DOHH2 (cell line): ENCODE data around the gene SAMD1.
"Not testable (repeated sequence)": the region's sequence is repeated elsewhere in the genome, so short reads cannot be mapped to it uniquely, and the experiment has no call there.

Source experiments
- H3F3A ChIP-seq: fragments of 200-600 bp; sonication (generic), shearing (Covaris generic); 2 replicates; pipeline ENCODE4 v1.6.0; 2016; ENCODE audit warnings: antibody characterized with exemption, mild to moderate bottlenecking; ENCODE audit not compliant: control insufficient read depth, insufficient read depth
- H3K27ac ChIP-seq: fragments of 200-600 bp; sonication (generic); 2 replicates; pipeline ENCODE4 v1.5.1; 2014; ENCODE audit warnings: low read depth, mild to moderate bottlenecking, low read length, moderate library complexity
- H3K27me3 ChIP-seq: fragments of 200-600 bp; sonication (generic); 2 replicates; pipeline ENCODE4 v1.6.1; 2014; ENCODE audit warnings: mild to moderate bottlenecking, low read length, mixed read lengths; ENCODE audit not compliant: control insufficient read depth
- H3K36me3 ChIP-seq: fragments of 200-600 bp; sonication (generic); 2 replicates; pipeline ENCODE4 v1.6.1; 2014; ENCODE audit warnings: mild to moderate bottlenecking, low read length, moderate library complexity, mixed read lengths; ENCODE audit not compliant: control insufficient read depth
- H3K4me1 ChIP-seq: fragments of 200-600 bp; sonication (generic); 2 replicates; pipeline ENCODE4 v1.6.1; 2014; ENCODE audit warnings: mild to moderate bottlenecking, low read length, mixed read lengths; ENCODE audit not compliant: control insufficient read depth
- H3K4me2 ChIP-seq: fragments of 200-600 bp; sonication (generic); 2 replicates; pipeline ENCODE4 v1.6.0; 2014; ENCODE audit warnings: mild to moderate bottlenecking, low read length, moderate library complexity
- H3K4me3 ChIP-seq: fragments of 200-600 bp; sonication (generic); 2 replicates; pipeline ENCODE4 v1.5.1; 2014; ENCODE audit warnings: mild to moderate bottlenecking, low read length, mixed read lengths
- H3K79me2 ChIP-seq: fragments of 200-600 bp; sonication (generic); 2 replicates; pipeline ENCODE4 v1.6.1; 2014; ENCODE audit warnings: mild to moderate bottlenecking, low read length, mixed read lengths; ENCODE audit not compliant: control insufficient read depth
- H3K9me2 ChIP-seq: fragments of 200-600 bp; sonication (generic); replicated peaks from 2 replicates; pipeline ENCODE4 v1.6.1; 2014; ENCODE audit warnings: mild to moderate bottlenecking, low read length, mixed read lengths; ENCODE audit not compliant: control insufficient read depth
- H3K9me3 ChIP-seq: fragments of 200-600 bp; sonication (generic); 2 replicates; pipeline ENCODE4 v1.6.1; 2014; ENCODE audit warnings: antibody characterized with exemption, low read length, mixed read lengths; ENCODE audit not compliant: control insufficient read depth, insufficient read depth
- H4K20me1 ChIP-seq: fragments of 200-600 bp; sonication (generic); 2 replicates; pipeline ENCODE4 v1.6.0; 2014; ENCODE audit warnings: low read depth, mild to moderate bottlenecking, antibody characterized with exemption, low read length, moderate library complexity; ENCODE audit not compliant: control insufficient read depth, insufficient read depth
- CTCF ChIP-seq: fragments of 200-600 bp; sonication (generic); IDR thresholded peaks from one replicate; pipeline ENCODE4 v1.5.1; 2014; ENCODE audit warnings: antibody characterized with exemption, mild to moderate bottlenecking, low read depth, low read length; ENCODE audit not compliant: poor library complexity, severe bottlenecking
- EZH2phosphoT487 ChIP-seq: fragments of 200-600 bp; sonication (generic); IDR thresholded peaks from 2 replicates; pipeline ENCODE4 v1.6.1; 2017; ENCODE audit warnings: borderline replicate concordance, mild to moderate bottlenecking, antibody characterized with exemption, low read length, moderate library complexity, mixed read lengths

SAMD1 gene

GRCh38 chr19:14053032-14053431 lies 37.5 kb downstream of the SAMD1 start:
- Histone ChIP-seq H4K20me1 (no peaks in the 10 kb centered on the region), H3K4me1 (peaks cover 5% of the 10 kb centered on the region), H3K27me3 (peaks cover 14% of the 10 kb centered on the region), H3K4me2 (no peak overlapping the region), H3K9me3 (peaks cover 3% of the 10 kb centered on the region; the same call in 1 of the 2 replicates), H3K36me3 (peaks cover 10% of the 10 kb centered on the region), H3K4me3 (no peak overlapping the region), H3F3A (no peaks in the 10 kb centered on the region), H3K9me2 (no peaks in the 10 kb centered on the region), H3K27ac (no peak overlapping the region), H3K79me2 (no peaks in the 10 kb centered on the region)
- no peak for TF ChIP-seq CTCF

- Histone ChIP-seq H3K27ac (no peak overlapping the region), H3K4me1 (no peaks in the 10 kb centered on the region), H3F3A (no peaks in the 10 kb centered on the region), H4K20me1 (no peaks in the 10 kb centered on the region), H3K36me3 (peaks cover 10% of the 10 kb centered on the region), H3K79me2 (no peaks in the 10 kb centered on the region), H3K4me2 (no peak overlapping the region), H3K9me2 (no peaks in the 10 kb centered on the region), H3K4me3 (no peak overlapping the region), H3K27me3 (peaks cover 9% of the 10 kb centered on the region), H3K9me3 (peaks cover 3% of the 10 kb centered on the region; the same call in 1 of the 2 replicates)
- TF ChIP-seq CTCF (no peak), EZH2phosphoT487 (no peak)
Observed at GRCh38 chr19:14052470-14052869, 38.1 kb downstream of the SAMD1 start.

GRCh38 chr19:14051980-14052379 lies 38.6 kb downstream of the SAMD1 start:
- peaks cover 5% of the 10 kb centered on the region for H3K27me3 ChIP-seq
- H4K20me1 ChIP-seq = no peaks in the 10 kb centered on the region
- peaks cover 10% of the 10 kb centered on the region for H3K36me3 ChIP-seq
- no peak overlapping the region for H3K4me3 ChIP-seq
- H3K4me2 ChIP-seq = no peak overlapping the region
- no peaks in the 10 kb centered on the region for H3K9me2 ChIP-seq
- H3F3A ChIP-seq = no peaks in the 10 kb centered on the region
- H3K4me1 ChIP-seq = no peaks in the 10 kb centered on the region
- H3K9me3 ChIP-seq = peaks cover 3% of the 10 kb centered on the region; the same call in 1 of the 2 replicates
- H3K79me2 ChIP-seq = no peaks in the 10 kb centered on the region
- no peak overlapping the region for H3K27ac ChIP-seq
- TF ChIP-seq EZH2phosphoT487 (no peak), CTCF (no peak)

GRCh38 chr19:14050961-14051360 lies 39.6 kb downstream of the SAMD1 start:
- H4K20me1 ChIP-seq, H3K4me3 ChIP-seq, H3K27me3 ChIP-seq, H3K9me3 ChIP-seq, H3K9me2 ChIP-seq, H3K4me2 ChIP-seq, H3F3A ChIP-seq, H3K79me2 ChIP-seq, H3K4me1 ChIP-seq, H3K36me3 ChIP-seq, H3K27ac ChIP-seq: not testable (repeated sequence)
